Endothelial cell (in vitro differentiated cells): ENCODE measurements around the gene GLIPR1L1. TPM values are rescaled to one million over a fixed set of nuclear protein-coding genes. Genes with fewer than 3 reads are reported as not detected.

Source experiments
- DNase-seq: peaks from one replicate; pipeline ENCODE4 v3.0.0; 2021; ENCODE audit warnings: low spot score
- H3K27ac Mint-ChIP-seq: one replicate; pipeline ENCODE4 v1.8.0; 2021; ENCODE audit warnings: mixed read lengths, inconsistent platforms; ENCODE audit not compliant: unreplicated experiment
- H3K27me3 Mint-ChIP-seq: one replicate; pipeline ENCODE4 v1.8.0; 2021; ENCODE audit warnings: mild to moderate bottlenecking, moderate library complexity, mixed read lengths, inconsistent platforms; ENCODE audit not compliant: unreplicated experiment
- H3K36me3 Mint-ChIP-seq: one replicate; pipeline ENCODE4 v1.8.0; 2021; ENCODE audit warnings: mild to moderate bottlenecking, low read depth, mixed read lengths, inconsistent platforms; ENCODE audit not compliant: unreplicated experiment
- H3K4me1 Mint-ChIP-seq: one replicate; pipeline ENCODE4 v1.8.0; 2021; ENCODE audit warnings: mild to moderate bottlenecking, mixed read lengths, inconsistent platforms; ENCODE audit not compliant: unreplicated experiment
- H3K4me3 Mint-ChIP-seq: one replicate; pipeline ENCODE4 v1.8.0; 2021; ENCODE audit warnings: mild to moderate bottlenecking, mixed read lengths, inconsistent platforms; ENCODE audit not compliant: unreplicated experiment
- H3K9me3 Mint-ChIP-seq: one replicate; pipeline ENCODE4 v1.8.0; 2021; ENCODE audit warnings: mixed read lengths, inconsistent platforms; ENCODE audit not compliant: unreplicated experiment
- CTCF ChIP-seq: fragments of 200-600 bp; sonication (generic); IDR thresholded peaks from one replicate; pipeline ENCODE4 v1.5.0; 2021; ENCODE audit warnings: antibody characterized with exemption; ENCODE audit not compliant: unreplicated experiment
- total RNA-seq: library from RNA; stranded (reverse); fragmentation: NEBNext Ultra II Directional; extraction: Animal tissue kit (Norgen Biotek cat#: 25700); gene quantifications from one replicate; pipeline ENCODE4 v1.2.1, GENCODE V29; 2021; ENCODE audit not compliant: unreplicated experiment

GLIPR1L1 gene
- total RNA-seq, 1 donor from 2014 or later, result not detected

GRCh38 chr12:75294797-75295196 is 39.7 kb upstream of the GLIPR1L1 start:
- Mint-ChIP-seq H3K4me1 (no peaks in the 10 kb centered on the region), H3K27me3 (peaks cover 2% of the 10 kb centered on the region), H3K27ac (no peak overlapping the region), H3K9me3 (no peaks in the 10 kb centered on the region), H3K4me3 (no peak overlapping the region), H3K36me3 (no peaks in the 10 kb centered on the region)
- no peak for DNase-seq
- no peak for TF ChIP-seq CTCF

GRCh38 chr12:75302225-75302624 is 32.2 kb upstream of the GLIPR1L1 start:
- Mint-ChIP-seq H3K4me3 (no peak overlapping the region), H3K27ac (no peak overlapping the region), H3K4me1 (no peaks in the 10 kb centered on the region), H3K9me3 (no peaks in the 10 kb centered on the region), H3K27me3 (no peaks in the 10 kb centered on the region), H3K36me3 (no peaks in the 10 kb centered on the region)
- DNase-seq, result no peak
- no peak for TF ChIP-seq CTCF

GRCh38 chr12:75302781-75303180 is 31.7 kb upstream of the GLIPR1L1 start:
- Mint-ChIP-seq H3K36me3 (no peaks in the 10 kb centered on the region), H3K4me1 (no peaks in the 10 kb centered on the region), H3K27ac (no peak overlapping the region), H3K9me3 (no peaks in the 10 kb centered on the region), H3K4me3 (no peak overlapping the region), H3K27me3 (no peaks in the 10 kb centered on the region)
- DNase-seq, result no peak
- no peak for TF ChIP-seq CTCF

- DNase-seq, result no peak
- Mint-ChIP-seq H3K27me3 (peaks cover 3% of the 10 kb centered on the region), H3K4me3 (no peak overlapping the region), H3K36me3 (no peaks in the 10 kb centered on the region), H3K27ac (no peak overlapping the region), H3K9me3 (no peaks in the 10 kb centered on the region), H3K4me1 (no peaks in the 10 kb centered on the region)
- no peak for TF ChIP-seq CTCF
Observed at GRCh38 chr12:75305412-75306332, 28.8 kb upstream of the GLIPR1L1 start.

- Mint-ChIP-seq H3K36me3 (no peaks in the 10 kb centered on the region), H3K27me3 (peaks cover 3% of the 10 kb centered on the region), H3K27ac (no peak overlapping the region), H3K4me3 (no peak overlapping the region), H3K4me1 (no peaks in the 10 kb centered on the region), H3K9me3 (no peaks in the 10 kb centered on the region)
- DNase-seq, result no peak
- no peak for TF ChIP-seq CTCF
Observed at GRCh38 chr12:75308279-75308678, 26.2 kb upstream of the GLIPR1L1 start.
